LHCN-M2 (cell line): ENCODE measurements around the gene VDAC2. TPM values are rescaled to one million over a fixed set of nuclear protein-coding genes. Genes with fewer than 3 reads are reported as not detected.
"Not testable (repeated sequence)": the region's sequence is repeated elsewhere in the genome, so short reads cannot be mapped to it uniquely, and the experiment has no call there.

ENCODE experiments used
- DNase-seq: peaks from one replicate; pipeline ENCODE4 v3.0.0-alpha.2; 2012; ENCODE audit warnings: low read depth
- polyA plus RNA-seq: library from polyadenylated mRNA; unstranded; fragments of >200 nt; gene quantifications from one replicate; pipeline ENCODE4 v1.2.1, GENCODE V29; 2012; ENCODE audit warnings: missing spikeins
- total RNA-seq: library from RNA; depleted of rRNA; stranded (reverse); fragments of >200 nt; gene quantifications from 2 replicates; pipeline ENCODE4 v1.2.3, GENCODE V29; 2014; rRNA removed

VDAC2 gene
- 194 and 196 TPM in 2 replicates for total RNA-seq
- 218 TPM for polyA plus RNA-seq

DNA sequence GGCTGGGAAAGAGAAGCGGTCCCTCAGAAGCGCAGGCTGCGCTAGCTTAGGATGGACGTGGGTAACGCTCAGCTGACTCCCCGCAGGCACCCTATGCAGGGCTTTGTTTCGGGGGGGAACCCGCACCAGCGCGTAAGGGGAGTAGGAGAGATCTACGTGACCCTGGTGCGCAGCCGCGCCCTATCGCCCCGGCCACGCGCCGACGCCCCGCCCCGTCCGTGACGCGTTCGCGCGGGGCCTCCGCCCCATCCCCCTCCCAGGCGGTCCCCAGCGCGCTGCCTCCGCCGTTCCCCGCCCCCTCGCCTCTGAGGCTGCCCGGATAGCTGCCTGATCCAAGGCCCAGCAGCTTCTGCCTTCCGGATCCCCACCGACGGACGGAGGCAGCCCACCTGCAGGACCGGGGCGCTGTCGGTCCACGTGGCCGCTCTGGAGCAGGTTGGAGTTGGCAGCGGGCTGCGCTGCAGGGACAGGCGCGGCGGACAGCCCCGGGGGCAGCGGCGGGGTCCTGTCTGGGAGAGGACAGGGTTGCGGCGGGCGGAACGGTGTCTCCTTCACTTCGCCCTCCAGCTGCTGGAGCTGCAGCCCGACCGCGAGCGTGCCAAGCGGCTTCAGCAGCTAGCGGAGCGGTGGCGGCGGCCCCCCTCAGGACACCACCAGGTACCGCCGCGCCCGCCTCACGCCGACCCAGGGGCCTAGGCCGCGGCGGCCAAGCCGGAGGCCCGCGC lies at the start of gene VDAC2:
TSS of gene VDAC2 (plus strand) at position 515 of the 725 bp plus-strand sequence. CDS start 363 bp downstream, outside the sequence.
- DNase-seq, result peak; percentile 86

DNA sequence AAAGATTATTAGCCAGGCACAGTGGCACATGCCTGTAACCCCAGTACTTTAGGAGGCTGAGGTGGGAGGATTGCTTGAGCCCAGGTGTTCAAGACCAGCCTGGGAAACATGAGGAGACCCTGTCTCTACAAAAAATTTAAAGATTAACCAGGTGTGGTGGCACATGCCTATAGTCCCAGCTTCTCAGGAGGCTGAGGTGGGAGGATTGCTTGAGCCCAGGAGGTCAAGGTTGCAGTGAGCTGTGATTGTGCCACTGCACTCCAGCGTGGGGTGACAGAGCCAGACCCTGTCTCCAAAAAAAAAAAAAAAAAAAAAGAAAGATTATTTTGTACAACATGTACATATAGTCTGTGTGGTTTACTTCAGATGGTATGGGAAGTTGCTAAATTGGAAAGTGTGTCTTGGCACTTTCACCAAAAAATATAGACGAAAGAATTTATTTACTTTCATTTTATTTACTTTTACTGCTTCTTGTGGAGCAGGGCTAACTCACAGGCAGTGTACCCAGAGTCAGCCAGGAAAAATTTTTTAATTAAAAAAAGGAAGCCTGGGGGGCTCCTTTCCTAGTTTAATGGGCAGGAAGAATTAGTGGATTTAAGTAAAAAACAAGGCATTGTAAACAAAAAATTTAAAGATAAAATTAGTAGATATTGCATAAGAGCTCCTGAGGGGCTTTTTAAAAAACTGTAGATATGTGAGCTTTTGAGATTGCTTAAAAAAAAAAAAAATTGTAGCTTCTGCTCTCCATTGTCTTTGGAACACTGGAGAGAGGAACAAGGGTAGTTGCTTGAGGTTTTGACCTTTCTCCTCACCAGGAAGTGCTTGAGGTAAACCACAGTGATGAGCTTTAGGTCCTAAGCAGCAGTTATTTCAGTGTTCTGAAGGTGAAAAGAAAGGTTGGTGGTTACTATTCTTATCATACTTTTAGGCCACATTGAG lies 44.6 kb upstream of the VDAC2 start:
- DNase-seq, result peak; percentile 48

GRCh38 chr10:75166623-75166972 lies 44.0 kb upstream of the VDAC2 start:
- no peak for DNase-seq

GRCh38 chr10:75168275-75168674 lies 42.3 kb upstream of the VDAC2 start:
- no peak for DNase-seq

GRCh38 chr10:75170215-75170614 lies 40.4 kb upstream of the VDAC2 start:
- no peak for DNase-seq

GRCh38 chr10:75175046-75175445 lies 35.5 kb upstream of the VDAC2 start:
- no peak for DNase-seq

DNA sequence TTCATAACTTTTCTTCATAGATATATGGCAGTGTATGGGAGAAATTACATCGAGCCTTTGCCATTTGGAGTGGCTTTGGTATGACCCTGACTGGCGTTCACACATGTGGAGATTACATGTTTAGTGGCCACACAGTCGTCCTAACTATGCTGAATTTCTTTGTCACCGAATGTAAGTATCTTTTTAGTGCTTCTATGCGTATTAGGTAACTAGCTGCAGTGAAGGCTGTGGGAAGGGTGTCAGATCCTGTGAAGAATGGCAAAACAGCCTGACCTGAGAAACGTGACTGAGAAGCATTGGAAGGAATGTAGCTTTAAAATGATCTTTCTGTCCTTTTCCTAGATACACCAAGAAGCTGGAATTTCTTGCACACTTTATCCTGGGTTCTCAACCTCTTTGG lies 34.5 kb upstream of the VDAC2 start:
- no peak for DNase-seq

DNA sequence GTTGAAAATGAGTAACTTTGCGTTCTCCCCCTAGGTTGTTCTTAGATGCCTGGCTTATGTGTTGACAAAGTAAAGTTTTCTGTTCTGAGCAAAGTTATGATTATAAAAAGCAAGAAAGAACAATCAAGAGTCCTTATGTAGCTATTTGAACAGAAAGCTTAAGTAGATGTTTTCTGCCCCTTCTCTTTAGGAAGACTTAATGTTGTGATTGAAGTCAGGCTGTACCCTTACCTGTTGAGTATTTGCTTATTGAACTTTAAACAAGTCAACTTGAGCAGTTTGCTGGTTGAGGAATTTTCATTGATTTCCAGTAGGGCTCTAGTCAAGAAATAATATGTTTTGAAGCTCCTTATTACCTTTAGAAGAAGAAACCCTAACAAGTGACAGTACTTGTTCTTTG lies 33.9 kb upstream of the VDAC2 start:
- DNase-seq, result no peak

DNA sequence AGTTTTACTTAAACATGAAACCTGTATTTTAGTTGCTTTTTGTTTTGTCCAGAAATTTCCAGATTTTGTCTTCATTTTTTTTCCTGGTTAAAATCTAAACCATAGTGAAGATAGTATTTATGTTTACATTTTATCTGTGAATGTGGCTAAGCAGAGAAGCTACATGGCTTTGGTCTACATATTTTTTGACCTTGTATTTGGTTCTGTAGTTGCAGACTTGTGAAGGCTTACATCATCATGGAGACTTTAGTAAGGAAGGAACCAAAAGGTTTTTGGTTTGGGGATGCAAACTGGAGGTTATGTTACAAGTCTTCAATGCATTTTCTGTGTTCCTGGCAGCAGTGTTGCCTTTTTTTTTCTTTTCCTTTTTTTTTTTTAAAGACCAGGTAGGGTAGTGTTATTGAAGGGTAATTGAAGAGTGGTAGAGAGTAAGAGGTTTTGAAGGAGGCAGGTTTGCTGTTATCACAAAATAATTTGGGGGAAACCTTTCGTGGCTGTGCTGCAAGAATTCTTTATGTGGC lies 30.9 kb upstream of the VDAC2 start:
- DNase-seq, result no peak

DNA sequence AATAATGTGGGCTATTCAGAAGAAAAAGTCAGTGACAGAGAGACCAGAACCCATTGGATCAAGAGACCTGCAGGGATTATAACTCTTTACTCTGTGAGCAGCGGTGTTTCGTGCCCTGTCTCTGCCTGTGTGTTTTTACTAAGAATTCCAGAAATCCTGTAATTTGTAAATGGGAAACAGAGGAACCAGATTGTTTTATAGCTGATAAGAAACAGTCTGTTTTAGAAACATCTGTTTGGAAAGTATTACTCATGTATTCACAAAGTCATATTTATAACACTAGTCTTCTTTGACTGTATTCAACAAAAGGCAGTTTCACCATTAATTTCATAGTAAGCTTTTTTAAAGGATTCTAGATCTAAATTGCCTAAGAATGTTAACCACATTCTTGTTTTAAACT lies 30.0 kb upstream of the VDAC2 start:
- DNase-seq, result no peak

GRCh38 chr10:75181073-75181472 lies 29.5 kb upstream of the VDAC2 start:
- no peak for DNase-seq

DNA sequence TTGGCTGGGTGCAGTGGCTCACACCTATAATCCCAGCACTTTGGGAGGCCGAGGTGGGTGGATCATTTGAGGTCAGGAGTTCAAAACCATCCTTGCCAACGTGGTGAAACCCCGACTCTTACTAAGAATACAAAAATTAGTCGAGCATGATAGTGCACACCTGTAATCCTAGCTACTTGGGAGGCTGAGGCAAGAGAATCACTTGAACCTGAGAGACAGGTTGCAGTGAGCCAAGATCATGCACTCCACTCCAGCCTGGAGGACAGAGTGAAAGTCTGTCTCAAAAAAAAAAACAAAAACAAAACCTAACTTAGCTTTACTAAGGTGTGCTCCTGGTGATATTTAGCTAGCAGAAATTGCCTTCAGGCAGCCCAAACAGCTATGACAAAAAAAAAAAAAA lies 24.3 kb upstream of the VDAC2 start:
- no peak for DNase-seq

- peak; percentile 43 for DNase-seq
Measured at GRCh38 chr10:75187961-75188426, 22.6 kb upstream of the VDAC2 start.

DNA sequence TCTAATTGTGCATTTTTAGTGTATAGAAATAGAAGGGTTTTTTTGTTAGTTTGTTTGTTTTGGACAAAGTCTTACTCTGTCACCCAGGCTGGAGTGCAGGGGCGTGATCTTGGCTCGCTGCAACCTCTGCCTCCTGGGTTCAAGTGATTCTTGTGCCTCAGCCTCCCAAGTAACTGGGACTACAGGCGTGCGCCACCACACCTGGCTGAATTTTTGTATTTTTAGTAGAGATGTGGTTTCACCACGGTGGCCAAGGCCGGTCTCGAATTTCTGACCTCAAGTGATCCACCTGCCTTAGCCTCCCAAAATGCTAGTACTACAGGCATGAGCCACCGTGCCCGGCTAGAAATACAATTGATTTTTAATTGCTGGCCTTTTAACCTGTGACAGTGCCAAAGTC lies 22.1 kb upstream of the VDAC2 start:
- not testable (repeated sequence) for DNase-seq

- no peak for DNase-seq
Measured at GRCh38 chr10:75189266-75190096, 21.1 kb upstream of the VDAC2 start.

DNA sequence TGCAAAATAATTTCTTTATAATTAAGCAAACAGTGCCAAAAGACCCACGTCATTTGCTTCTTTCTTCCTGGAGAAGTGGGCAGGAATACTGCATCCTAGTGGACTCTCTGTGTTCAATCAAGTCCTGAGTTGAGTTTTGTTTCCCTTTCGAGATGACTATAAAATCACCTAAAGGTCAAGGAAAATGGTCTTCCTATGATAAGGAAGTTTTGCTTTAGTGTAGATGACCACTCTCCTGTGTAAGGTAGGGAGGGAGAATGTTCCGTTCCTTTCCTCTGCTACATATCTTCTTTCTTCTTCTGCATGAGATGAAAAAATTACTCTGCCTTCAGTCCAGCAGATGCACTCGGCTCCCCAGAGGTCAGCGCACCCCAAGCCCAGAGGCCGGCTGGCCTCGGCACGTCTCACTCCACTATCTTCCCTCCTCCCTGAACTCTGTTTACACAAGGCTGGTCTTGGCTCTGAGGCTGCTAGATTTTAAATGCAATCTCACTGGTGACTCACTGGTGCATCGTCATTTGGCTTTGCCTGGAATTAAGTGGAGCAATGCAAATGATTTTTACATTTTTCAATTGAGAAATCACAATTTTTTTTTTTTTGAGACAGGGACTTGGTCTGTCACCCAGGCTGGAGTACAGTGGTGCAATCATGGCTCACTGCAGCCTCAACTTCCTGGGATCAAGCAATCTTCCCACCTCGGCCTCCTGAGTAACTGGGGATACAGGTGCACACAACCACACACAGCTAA lies 18.6 kb upstream of the VDAC2 start:
- DNase-seq, result peak; percentile 89

- DNase-seq, result not testable (repeated sequence)
Measured at GRCh38 chr10:75194625-75195024, 16.0 kb upstream of the VDAC2 start.

GRCh38 chr10:75195035-75195763 lies 15.4 kb upstream of the VDAC2 start:
- no peak for DNase-seq

DNA sequence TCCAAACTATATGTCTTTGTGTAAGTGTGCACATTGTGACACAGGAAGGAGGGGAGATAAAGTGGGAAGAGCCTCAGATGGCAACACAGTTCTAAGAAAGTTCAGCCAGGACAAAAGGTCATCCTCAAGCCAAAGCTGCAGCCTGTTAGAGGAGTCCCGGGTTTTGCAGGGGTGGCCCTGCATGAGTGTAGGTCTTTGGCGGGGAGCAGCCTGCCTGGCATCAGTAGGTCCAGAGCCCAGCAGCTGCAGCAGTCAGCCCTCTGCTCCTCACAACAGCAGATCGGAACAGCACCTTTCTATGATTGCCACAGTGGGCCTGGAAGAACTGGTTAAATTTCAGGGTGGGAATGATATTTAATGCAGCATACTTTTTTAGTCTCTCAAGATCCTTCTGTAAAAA lies 13.5 kb upstream of the VDAC2 start:
- DNase-seq, result no peak

- no peak for DNase-seq
Measured at GRCh38 chr10:75197906-75198305, 12.7 kb upstream of the VDAC2 start.
